Transverse colon (tissue), 4 donors: ENCODE results near the gene LIN37. TPM values are rescaled to one million over a fixed set of nuclear protein-coding genes. Genes with fewer than 3 reads are reported as not detected.
"Not testable (repeated sequence)": the region's sequence is repeated elsewhere in the genome, so short reads cannot be mapped to it uniquely, and the experiment has no call there.

Source experiments
- DNase-seq: peaks from one replicate; pipeline ENCODE4 v3.0.0-alpha.2; 2019
- H3K27ac ChIP-seq, 4 donors: fragments of 200-600 bp; sonication (generic); 2 replicates each; pipeline ENCODE4 v1.5.1; 2016 to 2018; ENCODE audit warnings: inconsistent platforms in 4 of 4
- H3K27me3 ChIP-seq: fragments of 200-600 bp; sonication (generic); 2 replicates; pipeline ENCODE4 v1.5.1; 2017; ENCODE audit warnings: inconsistent platforms
- H3K36me3 ChIP-seq, 4 donors: fragments of 200-600 bp; sonication (generic); 2 replicates each; pipeline ENCODE4 v1.5.1; 2017 to 2019; ENCODE audit warnings: inconsistent platforms in 4 of 4
- H3K4me1 ChIP-seq, 4 donors: fragments of 200-600 bp; sonication (generic); 2 replicates each; pipeline ENCODE4 v1.5.1; 2017 to 2020; ENCODE audit warnings: inconsistent platforms in 4 of 4
- H3K4me3 ChIP-seq, 4 donors: fragments of 200-600 bp; sonication (generic); 1 replicate in 1 of 4; 2 replicates in 3 of 4; pipeline versions ENCODE4 v1.5.1 to v1.6.1; 2017 to 2019; ENCODE audit warnings: inconsistent platforms in 4 of 4
- H3K9me3 ChIP-seq, 2 donors: fragments of 200-600 bp; sonication (generic); 2 replicates each; pipeline ENCODE4 v1.5.1; 2017 to 2019; ENCODE audit warnings: inconsistent platforms in 2 of 2
- CTCF ChIP-seq, 5 experiments: fragments of 200-600 bp in 3 of 5; fragments of 450-650 bp in 2 of 5; sonication (generic) in 3 of 5; IDR thresholded peaks; 1 replicate in 2 of 5; 2 replicates in 3 of 5; pipeline ENCODE4 v1.5.1; 2016 to 2017; ENCODE audit warnings: antibody characterized with exemption in 5 of 5, inconsistent platforms in 3 of 5, mild to moderate bottlenecking in 2 of 5, moderate library complexity in 1 of 5
- EP300 ChIP-seq: sonication (generic); formaldehyde crosslinking; IDR thresholded peaks from one replicate; pipeline ENCODE4 v1.6.1; 2017; ENCODE audit warnings: antibody characterized with exemption, low read depth
- POLR2A ChIP-seq: fragments of 450-650 bp; IDR thresholded peaks from one replicate; pipeline ENCODE4 v1.6.1; 2016; ENCODE audit warnings: antibody characterized with exemption, mild to moderate bottlenecking, moderate library complexity
- POLR2AphosphoS5 ChIP-seq, 3 donors: sonication (generic); formaldehyde crosslinking; IDR thresholded peaks; one replicate each; pipeline ENCODE4 v1.6.1; 2016; ENCODE audit warnings: antibody characterized with exemption in 3 of 3
- WGBS, 2 donors: methylation state at CpG; one replicate each; pipeline ENCODE4 v1.1.5; 2018; ENCODE audit warnings: low coverage in 1 of 2; 5-methylcytosine and 5-hydroxymethylcytosine counted together
- in situ Hi-C, 4 donors: fragments of 200-750 bp; cut with MboI; loops; one replicate each; pipeline versions ENCODE4 v1.15.0 to v1.15.1; 2017; ENCODE audit warnings: low sequenced_read_pairs in 3 of 4, low pct_ligation_motif_present in 1 of 4, low pct_unique_long_range_greater_than_20kb in 1 of 4
- intact Hi-C: fragments of 100-400 bp; cut with DNase I; formaldehyde crosslinking; loops from one replicate; pipeline ENCODE4 v1.15.1; 2023; ENCODE audit warnings: low total_unique reads
- total RNA-seq, 4 donors: library from RNA; depleted of rRNA; stranded (reverse); fragments of >200 nt; gene quantifications; one replicate each; pipeline ENCODE4 v1.1.0, GENCODE V29; 2016

LIN37 gene
- total RNA-seq, 4 donors from 2014 or later, result 10.5 to 41.1 (median 15.8) TPM

- DNase-seq, result no peak
- in situ Hi-C loops (no loop called here), intact Hi-C loops (no loop called here)
- H3K9me3 ChIP-seq, result no peaks in the 10 kb centered on the region
- WGBS, 2 donors, result 95% methylated on average over 12 of the region's 14 CpGs; no CpG with 5 or more reads in 1 of the 2 donors
- no peaks in the 10 kb centered on the region for H3K27me3 ChIP-seq
- peaks cover 0 to 56% (median 26%) of the 10 kb centered on the region in 4 donors for H3K36me3 ChIP-seq
- no peak overlapping the region for H3K27ac ChIP-seq
- H3K4me3 ChIP-seq, result no peak overlapping the region
- TF ChIP-seq POLR2AphosphoS5 (IDR thresholded peaks at IDR 0.05), result no peak
- no peak for TF ChIP-seq EP300
- no peak for TF ChIP-seq POLR2A
- peaks cover 7 to 15% (median 12%) of the 10 kb centered on the region in 4 donors for H3K4me1 ChIP-seq
Measured at GRCh38 chr19:35722461-35722860, 25.9 kb upstream of the LIN37 start.

DNA sequence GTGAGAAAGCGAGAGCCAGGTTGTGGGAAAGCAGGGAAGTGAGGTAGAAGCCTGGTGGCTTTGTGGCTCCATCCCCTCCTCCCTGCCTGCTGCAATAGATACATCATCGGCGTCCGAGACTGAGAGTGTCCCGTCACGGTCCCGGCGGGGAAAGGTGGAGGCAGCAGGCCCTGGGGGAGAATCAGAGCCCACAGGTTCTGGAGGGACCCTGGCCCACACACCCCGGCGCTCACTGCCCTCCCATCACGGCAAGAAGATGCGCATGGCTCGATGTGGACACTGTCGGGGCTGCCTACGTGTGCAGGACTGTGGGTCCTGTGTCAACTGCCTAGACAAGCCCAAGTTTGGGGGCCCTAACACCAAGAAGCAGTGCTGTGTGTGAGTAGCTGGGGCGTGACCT lies 25.5 kb upstream of the LIN37 start:
- 92% methylated on average over 15 of the region's 16 CpGs; no CpG with 5 or more reads in 1 of the 2 donors for WGBS, 2 donors
- DNase-seq, result no peak
- peaks cover 0 to 60% (median 30%) of the 10 kb centered on the region in 4 donors for H3K36me3 ChIP-seq
- H3K9me3 ChIP-seq, result no peaks in the 10 kb centered on the region
- H3K27me3 ChIP-seq, result no peaks in the 10 kb centered on the region
- peaks cover 7 to 15% (median 12%) of the 10 kb centered on the region in 4 donors for H3K4me1 ChIP-seq
- no peak overlapping the region for H3K4me3 ChIP-seq
- in situ Hi-C loops, result no loop called here
- H3K27ac ChIP-seq, result no peak overlapping the region
- intact Hi-C loops, result no loop called here
- no peak for TF ChIP-seq POLR2A
- no peak for TF ChIP-seq POLR2AphosphoS5 (IDR thresholded peaks at IDR 0.05)
- TF ChIP-seq CTCF (IDR thresholded peaks at IDR 0.05), result no peak
- TF ChIP-seq EP300, result no peak

- TF ChIP-seq CTCF (IDR thresholded peaks at IDR 0.05) (no peak), POLR2AphosphoS5 (IDR thresholded peaks at IDR 0.05) (no peak), EP300 (no peak), POLR2A (no peak)
- Histone ChIP-seq H3K9me3 (no peaks in the 10 kb centered on the region), H3K36me3 (peaks cover 0 to 68% (median 33%) of the 10 kb centered on the region in 4 donors), H3K27me3 (no peaks in the 10 kb centered on the region), H3K4me3 (no peak overlapping the region), H3K4me1 (peaks cover 7 to 13% (median 10%) of the 10 kb centered on the region in 4 donors), H3K27ac (no peak overlapping the region)
- intact Hi-C loops (no loop called here), in situ Hi-C loops (no loop called here)
- DNase-seq, result no peak
- 92 to 96% methylated on average over 5 to 24 of the region's 24 CpGs for WGBS, 2 donors
Measured at GRCh38 chr19:35723671-35724070, 24.7 kb upstream of the LIN37 start.

DNA sequence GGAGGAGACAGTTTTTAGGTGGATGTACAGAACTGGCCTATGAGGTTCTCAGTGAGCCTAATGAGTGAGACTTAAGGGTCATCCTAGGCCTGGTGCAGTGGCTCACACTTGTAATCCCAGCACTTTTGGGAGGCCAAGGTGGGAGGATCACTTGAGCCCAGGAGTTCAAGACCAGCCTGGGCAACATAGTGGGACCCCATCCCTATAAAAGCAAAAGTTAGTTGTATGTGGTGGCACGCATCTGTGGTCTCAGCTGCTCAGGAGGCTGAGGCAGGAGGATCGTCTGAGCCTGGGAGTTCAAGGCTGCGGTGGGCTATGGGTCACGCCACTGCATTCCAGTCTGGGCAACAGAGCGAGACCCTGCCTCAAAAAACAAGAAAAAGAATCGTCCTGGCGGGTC lies 24.2 kb upstream of the LIN37 start:
- 93 to 100% methylated on average over 1 to 7 of the region's 7 CpGs for WGBS, 2 donors

GRCh38 chr19:35724560-35724959 lies 23.8 kb upstream of the LIN37 start:
- WGBS, 2 donors, result 95% methylated on average over 12 of the region's 12 CpGs; no CpG with 5 or more reads in 1 of the 2 donors
- Histone ChIP-seq H3K4me3 (no peak overlapping the region), H3K4me1 (peaks cover 0 to 4% (median 2%) of the 10 kb centered on the region in 4 donors), H3K9me3 (no peaks in the 10 kb centered on the region), H3K27ac (no peak overlapping the region), H3K27me3 (no peaks in the 10 kb centered on the region), H3K36me3 (peaks cover 0 to 75% (median 37%) of the 10 kb centered on the region in 4 donors)
- intact Hi-C loops (no loop called here), in situ Hi-C loops (no loop called here)
- no peak for TF ChIP-seq CTCF (IDR thresholded peaks at IDR 0.05)
- TF ChIP-seq EP300, result no peak
- TF ChIP-seq POLR2AphosphoS5 (IDR thresholded peaks at IDR 0.05), result no peak
- no peak for TF ChIP-seq POLR2A
- no peak for DNase-seq

More for the DNA sequence above, 24.2 kb upstream of the LIN37 start:
- H3K4me1 ChIP-seq, H3K9me3 ChIP-seq, DNase-seq, in situ Hi-C loops, H3K4me3 ChIP-seq, intact Hi-C loops, H3K27ac ChIP-seq, H3K27me3 ChIP-seq: not testable (repeated sequence)
- H3K36me3 ChIP-seq, result peaks cover 0 to 72% (median 35%) of the 10 kb centered on the region in 4 donors
